MCF 10A (cell line): ENCODE measurements around the gene GLIPR1L2. TPM values are rescaled to one million over a fixed set of nuclear protein-coding genes. Genes with fewer than 3 reads are reported as not detected.

ENCODE experiments used
- BruUV-seq: library from RNA; stranded (reverse); fragments of 400-500 nt; replicated peaks from 2 replicates; lab custom pipeline; 2021; lab: Mats Ljungman, UMichigan
- CTCF ChIA-PET: fragments of 300-600 bp; sonication (Branson Sonifier 250); formaldehyde crosslinking; extraction: SDS; loops from one replicate; lab custom pipeline; 2021; ENCODE audit warnings: antibody characterized with exemption, inconsistent platforms; lab: Yijun Ruan, JAX
- POLR2A ChIA-PET: fragments of 300-600, 350-650 bp; sonication (Branson Sonifier 250); formaldehyde crosslinking; extraction: SDS; loops from one replicate; lab custom pipeline; 2020; ENCODE audit warnings: antibody characterized with exemption, inconsistent platforms; lab: Yijun Ruan, JAX
- DNase-seq: peaks from one replicate; pipeline ENCODE4 v3.0.0-alpha.2; 2018; ENCODE audit not compliant: unreplicated experiment
- H3K27ac Mint-ChIP-seq: one replicate; pipeline ENCODE4 v1.8.0; 2022; ENCODE audit warnings: mild to moderate bottlenecking, low read depth, mixed read lengths; ENCODE audit not compliant: unreplicated experiment
- H3K27me3 Mint-ChIP-seq: one replicate; pipeline ENCODE4 v1.8.0; 2022; ENCODE audit warnings: mixed read lengths; ENCODE audit not compliant: insufficient read depth, unreplicated experiment
- H3K36me3 Mint-ChIP-seq: one replicate; pipeline ENCODE4 v1.8.0; 2022; ENCODE audit warnings: mild to moderate bottlenecking, moderate library complexity, mixed read lengths; ENCODE audit not compliant: insufficient read depth, unreplicated experiment
- H3K4me1 Mint-ChIP-seq: one replicate; pipeline ENCODE4 v1.8.0; 2022; ENCODE audit warnings: mixed read lengths; ENCODE audit not compliant: insufficient read depth, unreplicated experiment
- H3K4me3 Mint-ChIP-seq: one replicate; pipeline ENCODE4 v1.8.0; 2022; ENCODE audit warnings: mild to moderate bottlenecking, moderate library complexity, mixed read lengths; ENCODE audit not compliant: unreplicated experiment
- H3K9me3 Mint-ChIP-seq: one replicate; pipeline ENCODE4 v1.8.0; 2022; ENCODE audit warnings: mixed read lengths; ENCODE audit not compliant: unreplicated experiment
- CTCF ChIP-seq: fragments of 200-600 bp; IDR thresholded peaks from one replicate; pipeline ENCODE4 v1.8.0; 2022; ENCODE audit warnings: antibody characterized with exemption, mild to moderate bottlenecking; ENCODE audit not compliant: unreplicated experiment
- intact Hi-C: fragments of 100-400 bp; cut with micrococcal nuclease; formaldehyde crosslinking; loops from 2 replicates; pipeline ENCODE4 v1.14.1; 2022
- total RNA-seq: library from RNA; stranded (reverse); gene quantifications from 2 replicates; pipeline ENCODE4 v1.2.3, GENCODE V29; 2022

Gene GLIPR1L2
- total RNA-seq, 1 experiment from 2014 or later: 0.23 TPM

- ChIA-PET CTCF (interaction anchor here (0.6 kb wide), 1 partner anchor 1334 kb away, joined by 5 read pairs; no protein-coding TSS in a partner anchor), POLR2A (no interaction called here)
- Mint-ChIP-seq H3K9me3 (peaks cover 26% of the 10 kb centered on the region), H3K27ac (no peak overlapping the region), H3K27me3 (no peaks in the 10 kb centered on the region), H3K4me1 (no peaks in the 10 kb centered on the region), H3K4me3 (no peak overlapping the region), H3K36me3 (peaks cover 6% of the 10 kb centered on the region)
- intact Hi-C loops: no loop called here
- TF ChIP-seq CTCF: no peak
- no TSS peak for BruUV-seq
- DNase-seq: no peak
Measured at GRCh38 chr12:75349946-75350345, 40.9 kb upstream of the GLIPR1L2 start.

- POLR2A ChIA-PET: no interaction called here
- H3K4me3 Mint-ChIP-seq: no peak overlapping the region
- H3K27ac Mint-ChIP-seq: no peak overlapping the region
Measured at GRCh38 chr12:75350413-75350812, 40.5 kb upstream of the GLIPR1L2 start.

GRCh38 chr12:75354011-75354410 lies 36.9 kb upstream of the GLIPR1L2 start:
- no peak for DNase-seq
- Mint-ChIP-seq H3K27me3 (no peaks in the 10 kb centered on the region), H3K9me3 (peaks cover 30% of the 10 kb centered on the region), H3K36me3 (peaks cover 6% of the 10 kb centered on the region), H3K4me1 (no peaks in the 10 kb centered on the region), H3K27ac (no peak overlapping the region), H3K4me3 (no peak overlapping the region)
- ChIA-PET POLR2A (interaction anchor here (0.6 to 1.7 kb wide), 2 partner anchors 35 to 37 kb away, joined by 4 read pairs; no protein-coding TSS in a partner anchor), CTCF (no interaction called here)
- BruUV-seq: no TSS peak
- TF ChIP-seq CTCF: no peak
- intact Hi-C loops: no loop called here

More at GRCh38 chr12:75350413-75350812, 40.5 kb upstream of the GLIPR1L2 start:
- no peak for TF ChIP-seq CTCF
- intact Hi-C loops: no loop called here
- Mint-ChIP-seq H3K4me1 (no peaks in the 10 kb centered on the region), H3K36me3 (peaks cover 6% of the 10 kb centered on the region), H3K27me3 (no peaks in the 10 kb centered on the region), H3K9me3 (peaks cover 30% of the 10 kb centered on the region)
- CTCF ChIA-PET: interaction anchor here (0.6 kb wide), 1 partner anchor 1334 kb away, joined by 5 read pairs; no protein-coding TSS in a partner anchor
- BruUV-seq: no TSS peak
- DNase-seq: no peak

GRCh38 chr12:75360920-75361319 lies 30.0 kb upstream of the GLIPR1L2 start:
- ChIA-PET POLR2A (interaction anchor here (0.8 kb wide), 1 partner anchor 8 kb away, joined by 3 read pairs; no protein-coding TSS in a partner anchor), CTCF (interaction anchor here (0.6 kb wide), 1 partner anchor 64 kb away, joined by 3 read pairs; no protein-coding TSS in a partner anchor)
- no peaks in the 10 kb centered on the region for H3K9me3 Mint-ChIP-seq
- intact Hi-C loops: no loop called here
- no peaks in the 10 kb centered on the region for H3K4me1 Mint-ChIP-seq
- no TSS peak for BruUV-seq
- H3K36me3 Mint-ChIP-seq: no peaks in the 10 kb centered on the region
- no peak for DNase-seq
- H3K4me3 Mint-ChIP-seq: no peak overlapping the region
- no peak for TF ChIP-seq CTCF
- H3K27ac Mint-ChIP-seq: no peak overlapping the region
- H3K27me3 Mint-ChIP-seq: no peaks in the 10 kb centered on the region
